HEK293 (cell line): ENCODE results near the gene CERS3.

Experiments used
- CTCF ChIP-seq: fragments of 450-650 bp; formaldehyde crosslinking; IDR thresholded peaks from 2 replicates; pipeline ENCODE4 v1.5.1; 2016; ENCODE audit warnings: missing biosample characterization, missing genetic modification characterization
- PATZ1 ChIP-seq: fragments of 450-650 bp; formaldehyde crosslinking; IDR thresholded peaks from 2 replicates; pipeline ENCODE4 v1.5.1; 2016; ENCODE audit warnings: missing biosample characterization, missing genetic modification characterization
- ZNF132 ChIP-seq: fragments of 450-650 bp; formaldehyde crosslinking; IDR thresholded peaks from 2 replicates; pipeline ENCODE4 v1.5.1; 2017; ENCODE audit warnings: missing biosample characterization, missing genetic modification characterization, borderline replicate concordance

GRCh38 chr15:100517846-100518245 is 10.9 kb downstream of the CERS3 start:
- TF ChIP-seq PATZ1 (tag by site-specific recombination), result no peak
- TF ChIP-seq CTCF, result no peak
- TF ChIP-seq ZNF132 (tag by site-specific recombination), result no peak
